Brain pericyte (primary cell): ENCODE measurements around the gene ATG16L2.
"Not testable (repeated sequence)": the region's sequence is repeated elsewhere in the genome, so short reads cannot be mapped to it uniquely, and the experiment has no call there.

ENCODE experiments used
- DNase-seq: peaks from one replicate; pipeline ENCODE4 v3.0.0-alpha.2; 2012; ENCODE audit warnings: low read depth, low spot score

Gene ATG16L2

DNA sequence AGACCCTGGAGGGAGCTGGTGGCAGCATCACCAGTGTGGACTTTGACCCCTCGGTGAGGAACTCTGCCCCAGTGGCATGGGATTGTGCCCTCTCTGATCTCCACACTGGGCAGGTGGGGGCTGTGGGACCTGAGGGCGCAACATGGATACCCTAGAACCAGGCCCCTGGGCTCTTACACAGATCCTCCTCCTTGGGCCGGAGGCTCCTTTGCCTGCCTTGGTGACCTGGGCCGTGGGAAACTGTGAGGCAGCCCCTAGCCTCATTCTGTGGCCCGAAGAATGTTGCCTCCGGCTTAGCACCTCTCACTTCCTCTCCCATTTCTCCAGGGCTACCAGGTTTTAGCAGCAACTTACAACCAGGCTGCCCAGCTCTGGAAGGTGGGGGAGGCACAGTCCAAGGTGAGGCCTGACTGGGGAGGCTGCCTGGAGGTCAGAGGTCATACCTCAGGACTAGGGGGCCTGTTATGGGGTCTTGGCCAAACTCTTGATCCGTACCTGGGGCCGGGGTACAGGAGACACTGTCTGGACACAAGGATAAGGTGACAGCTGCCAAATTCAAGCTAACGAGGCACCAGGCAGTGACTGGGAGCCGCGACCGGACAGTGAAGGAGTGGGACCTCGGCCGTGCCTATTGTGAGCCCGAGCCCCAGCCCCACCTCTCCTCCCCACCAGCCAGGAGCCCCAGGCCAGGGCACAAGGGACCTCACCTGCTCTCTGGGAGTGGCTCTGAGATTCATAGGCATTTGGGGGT is 12.2 kb downstream of the ATG16L2 start:
- DNase-seq = no peak

- DNase-seq = no peak
Observed at GRCh38 chr11:72826942-72827480, 12.8 kb downstream of the ATG16L2 start.

DNA sequence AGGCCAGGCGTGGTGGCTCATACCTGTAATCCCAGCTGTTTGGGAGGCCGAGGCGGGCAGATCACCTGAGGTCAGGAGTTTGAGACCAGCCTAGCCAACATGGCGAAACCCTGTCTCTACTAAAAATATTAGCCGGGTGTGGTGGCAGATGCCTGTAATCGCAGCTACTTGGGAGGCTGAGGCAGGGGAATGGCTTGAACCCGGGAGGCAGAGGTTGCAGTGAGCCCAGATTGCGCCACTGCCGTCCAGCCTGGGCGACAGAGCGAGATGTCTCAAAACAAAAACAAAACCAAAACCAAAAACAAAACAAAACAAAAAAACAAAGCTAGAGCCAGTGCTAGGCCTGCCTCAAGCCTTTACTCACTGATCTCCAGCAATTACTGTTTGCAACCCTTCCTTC is 13.4 kb downstream of the ATG16L2 start:
- not testable (repeated sequence) for DNase-seq

DNA sequence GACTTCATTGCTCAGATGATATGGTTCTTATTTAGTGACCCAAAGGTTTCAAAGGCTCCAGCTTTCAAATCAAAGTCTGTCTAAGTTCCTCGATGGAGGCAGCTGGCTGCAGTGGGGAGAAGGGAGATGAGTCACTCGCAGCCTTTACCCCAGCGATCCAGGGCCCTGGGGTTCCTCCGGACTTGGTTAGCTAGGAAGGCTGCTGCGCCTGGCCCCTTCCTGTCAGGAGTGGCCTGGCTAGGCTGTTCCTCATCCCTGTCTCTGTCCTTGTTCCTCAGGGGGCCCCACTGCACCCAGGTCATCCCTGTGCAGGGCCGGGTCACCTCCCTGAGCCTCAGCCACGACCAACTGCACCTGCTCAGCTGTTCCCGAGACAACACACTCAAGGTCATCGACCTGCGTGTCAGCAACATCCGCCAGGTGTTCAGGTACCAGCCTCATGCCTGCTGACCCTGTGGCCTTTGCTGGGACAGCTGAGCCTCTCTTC is 13.9 kb downstream of the ATG16L2 start:
- no peak for DNase-seq

DNA sequence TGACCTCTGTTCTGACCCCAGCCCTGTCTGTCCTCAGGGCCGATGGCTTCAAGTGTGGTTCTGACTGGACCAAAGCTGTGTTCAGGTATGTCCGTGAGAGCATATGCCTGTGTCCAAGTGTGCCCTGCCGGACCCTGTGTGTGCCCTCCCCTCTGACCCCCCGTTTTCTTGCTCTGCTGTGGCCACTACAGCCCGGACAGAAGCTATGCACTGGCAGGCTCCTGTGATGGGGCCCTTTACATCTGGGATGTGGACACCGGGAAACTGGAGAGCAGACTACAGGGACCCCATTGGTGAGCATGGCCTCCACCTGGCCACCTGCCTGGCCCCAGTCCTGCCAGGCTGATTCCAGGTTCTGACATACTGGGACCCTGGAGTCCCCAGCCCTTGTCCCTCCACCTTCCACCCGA is 14.5 kb downstream of the ATG16L2 start:
- no peak for DNase-seq

- no peak for DNase-seq
Observed at GRCh38 chr11:72829178-72829577, 15.0 kb downstream of the ATG16L2 start.

DNA sequence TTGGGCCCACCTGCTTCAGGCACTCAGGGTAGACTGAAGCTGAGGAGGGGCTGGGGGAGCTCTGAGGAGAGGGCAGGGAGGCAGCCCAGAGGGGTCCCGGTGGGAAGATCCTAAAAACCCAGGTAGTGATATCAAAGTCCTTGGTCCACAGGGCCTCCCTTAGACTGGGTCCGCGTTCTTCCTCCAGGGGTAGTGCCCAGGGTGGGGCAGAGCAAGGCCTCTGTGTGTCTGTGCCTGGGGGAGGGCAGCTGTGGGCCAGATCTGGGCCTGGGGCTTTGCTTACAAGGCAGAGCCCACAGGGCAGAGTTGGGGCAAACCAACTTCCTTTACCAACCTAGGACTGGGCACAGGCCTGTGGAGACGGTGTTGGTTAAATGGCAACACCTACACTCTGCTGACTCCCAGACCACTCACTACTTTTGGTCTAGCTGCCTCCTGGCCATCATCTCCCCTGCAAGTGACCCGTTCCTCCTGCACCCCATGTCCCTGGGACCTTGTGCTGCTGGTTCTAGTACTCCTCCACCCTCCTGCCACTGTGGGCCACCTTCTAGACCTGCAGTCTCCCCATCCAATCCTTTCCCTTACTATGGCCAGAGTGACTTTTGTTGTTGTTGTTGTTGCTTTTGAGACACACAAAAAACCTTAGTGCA is 15.8 kb downstream of the ATG16L2 start:
- DNase-seq = no peak

GRCh38 chr11:72831521-72832300 is 17.5 kb downstream of the ATG16L2 start:
- no peak for DNase-seq

- DNase-seq = no peak
Observed at GRCh38 chr11:72832301-72833082, 18.3 kb downstream of the ATG16L2 start.

DNA sequence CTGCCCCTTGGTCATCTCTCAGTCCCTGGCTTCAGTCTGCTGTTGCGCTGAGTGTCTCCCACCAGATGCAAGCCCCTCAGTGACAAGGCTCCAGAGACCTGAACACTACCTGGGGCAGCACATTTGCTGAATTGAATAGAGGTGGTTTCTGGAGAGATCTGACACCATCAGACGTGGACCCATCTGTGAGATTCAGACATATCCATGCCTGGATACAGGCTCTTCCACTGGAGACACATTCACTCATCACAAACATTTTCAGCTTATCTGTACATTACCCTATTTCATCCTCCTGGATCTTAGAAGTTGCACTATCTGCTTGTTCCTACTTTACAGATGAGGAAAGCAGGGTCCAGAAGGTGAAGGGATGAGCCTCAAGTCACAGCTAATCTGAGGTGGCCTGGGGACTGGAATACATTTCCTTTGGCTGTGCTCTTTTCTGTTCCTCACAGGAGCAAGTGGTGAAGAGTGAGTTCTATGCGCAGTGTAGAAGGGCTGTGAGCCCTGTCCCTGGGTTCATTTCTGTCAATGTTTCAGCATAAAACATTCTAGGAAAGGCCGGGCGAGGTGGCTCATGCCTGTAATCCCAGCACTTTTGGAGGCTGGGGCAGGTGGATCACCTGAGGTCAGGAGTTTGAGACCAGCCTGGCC is 19.0 kb downstream of the ATG16L2 start:
- DNase-seq = no peak

DNA sequence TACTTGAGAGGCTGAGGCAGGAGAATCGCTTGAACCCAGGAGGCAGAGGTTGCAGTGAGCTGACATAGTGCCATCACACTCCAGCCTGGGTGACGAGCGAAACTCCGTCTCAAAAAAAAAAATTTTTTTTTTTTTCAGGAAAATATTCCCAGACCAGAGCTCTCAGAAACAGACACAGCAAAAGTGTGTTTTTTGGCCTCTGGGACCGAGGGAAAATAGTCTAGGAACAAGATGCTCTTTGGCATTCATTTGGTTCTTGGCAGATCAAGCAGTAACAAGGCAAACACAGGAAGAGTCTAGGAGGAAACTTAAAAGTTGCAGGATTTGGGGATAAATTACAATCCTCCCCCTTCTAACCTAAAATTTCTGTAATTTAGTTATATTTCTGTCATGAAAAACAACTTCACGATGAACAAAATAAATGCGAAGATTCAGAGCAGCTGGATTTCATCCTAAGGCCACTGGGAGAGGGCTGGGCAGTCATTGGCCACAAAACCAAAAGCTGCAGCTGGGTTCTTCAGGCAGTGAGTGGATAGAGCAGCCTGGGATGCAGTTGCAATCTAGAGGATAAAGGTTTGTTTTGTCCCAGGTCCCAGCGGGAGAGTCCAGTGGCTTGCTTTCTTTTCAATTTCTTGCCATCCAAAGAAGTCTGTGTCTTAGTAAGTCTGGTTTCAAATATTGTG is 19.7 kb downstream of the ATG16L2 start:
- DNase-seq = no peak

DNA sequence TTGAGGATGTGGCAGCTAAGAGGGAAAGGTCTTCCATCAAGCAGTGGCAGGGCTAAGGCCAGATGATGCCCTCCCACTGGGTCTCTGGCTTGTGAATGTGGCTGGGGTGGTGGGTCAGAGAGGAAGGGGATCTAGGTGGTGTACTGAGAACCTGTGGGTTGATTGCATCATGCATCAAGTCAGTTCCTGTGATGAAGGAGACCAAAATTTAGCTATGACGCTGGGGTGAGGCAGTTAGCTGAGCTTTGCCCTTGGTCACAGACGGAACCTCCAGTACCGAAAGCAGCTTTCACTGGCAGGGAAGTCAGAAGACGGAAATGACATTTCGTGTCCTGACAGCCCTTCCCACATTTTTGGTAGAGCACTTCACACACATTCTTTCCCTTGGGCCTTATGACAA is 20.7 kb downstream of the ATG16L2 start:
- no peak for DNase-seq

DNA sequence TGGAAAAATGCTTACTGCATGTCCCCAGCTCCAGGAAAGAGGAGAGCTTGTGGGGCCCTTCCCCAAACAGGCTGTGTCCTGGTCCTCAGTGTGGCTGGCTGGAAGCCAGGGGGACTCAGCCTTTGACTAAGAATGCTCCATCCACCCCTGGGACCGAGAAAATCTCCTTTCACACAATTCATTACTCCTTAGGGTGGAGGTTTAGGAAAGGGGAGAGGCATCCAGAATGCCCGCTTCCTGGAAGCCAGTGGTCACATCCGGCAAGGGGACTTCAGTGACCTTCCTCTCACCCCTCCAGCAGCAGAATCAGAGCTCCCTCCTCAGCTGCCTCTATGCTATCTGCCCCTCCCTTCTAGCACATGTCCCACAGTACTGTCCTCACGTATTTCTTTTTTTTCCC is 21.9 kb downstream of the ATG16L2 start:
- no peak for DNase-seq

GRCh38 chr11:72838691-72839305 is 24.6 kb downstream of the ATG16L2 start:
- DNase-seq = no peak

DNA sequence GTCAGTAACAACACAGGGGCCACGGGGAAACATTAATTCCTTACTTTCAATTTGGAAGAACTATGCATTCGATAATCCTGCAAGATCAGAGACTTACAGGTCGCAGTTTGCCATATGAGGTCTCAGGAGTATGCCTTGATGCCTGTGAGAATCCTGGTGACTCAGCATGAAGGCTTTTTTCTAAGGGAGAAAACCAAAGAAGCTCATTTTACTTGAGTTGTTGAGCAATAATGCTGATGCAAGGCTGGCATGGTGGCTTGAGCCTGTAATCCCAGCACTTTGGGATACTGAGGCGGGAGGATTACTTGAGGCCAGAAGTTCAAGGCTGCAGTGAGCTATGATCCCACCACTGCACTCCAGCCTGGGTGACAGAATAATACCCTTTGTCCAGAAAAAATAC is 26.6 kb downstream of the ATG16L2 start:
- no peak for DNase-seq

DNA sequence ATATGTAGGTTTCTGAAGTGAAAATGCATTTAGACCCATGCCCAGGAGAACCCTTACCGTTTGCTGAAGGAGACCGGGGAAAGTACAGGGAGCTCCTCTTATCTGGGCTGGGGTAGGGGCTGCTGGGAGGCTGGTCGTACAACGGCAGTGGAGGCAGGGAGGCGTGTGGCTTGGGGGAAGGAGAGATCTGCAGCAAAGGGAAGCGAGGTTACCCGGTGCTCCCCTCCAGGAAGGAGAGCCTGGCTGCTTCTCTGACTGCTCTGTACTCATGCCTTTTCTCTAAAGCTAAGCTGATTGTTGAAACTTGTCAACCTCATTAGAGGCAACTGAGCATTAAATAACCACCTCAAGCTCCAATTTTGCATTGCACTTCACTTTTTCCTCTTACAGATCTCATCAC is 27.2 kb downstream of the ATG16L2 start:
- no peak for DNase-seq

- no peak for DNase-seq
Observed at GRCh38 chr11:72842126-72842525, 27.9 kb downstream of the ATG16L2 start.

GRCh38 chr11:72842653-72843330 is 28.6 kb downstream of the ATG16L2 start:
- no peak for DNase-seq

GRCh38 chr11:72844356-72844755 is 30.1 kb downstream of the ATG16L2 start:
- DNase-seq = no peak
